GM19043 (cell line): ENCODE results near the gene YPEL5.
"Not testable (repeated sequence)": the region's sequence is repeated elsewhere in the genome, so short reads cannot be mapped to it uniquely, and the experiment has no call there.

Source experiments
- ATAC-seq: cut with Tn5 transposase; IDR thresholded peaks from one replicate; pipeline ENCODE4 v1.9.1; 2021; ENCODE audit warnings: low read depth; ENCODE audit not compliant: unreplicated experiment

YPEL5 gene

GRCh38 chr2:30135541-30135940 lies 11.3 kb upstream of the YPEL5 start:
- ATAC-seq, result no peak

- no peak for ATAC-seq
Observed at GRCh38 chr2:30136764-30137444, 9.9 kb upstream of the YPEL5 start.

GRCh38 chr2:30139131-30139870 lies 7.5 kb upstream of the YPEL5 start:
- ATAC-seq, result peak; percentile 76

GRCh38 chr2:30141136-30141535 lies 5.7 kb upstream of the YPEL5 start:
- no peak for ATAC-seq

- no peak for ATAC-seq
Observed at GRCh38 chr2:30144260-30144659, 2.5 kb upstream of the YPEL5 start.

- not testable (repeated sequence) for ATAC-seq
Observed at GRCh38 chr2:30144951-30145350, 1.9 kb upstream of the YPEL5 start.

GRCh38 chr2:30145826-30146336 lies 926 bp upstream of the YPEL5 start:
- ATAC-seq, result no peak

GRCh38 chr2:30147196-30147714 lies 448 bp downstream of the YPEL5 start:
- ATAC-seq, result no peak

- ATAC-seq, result no peak
Observed at GRCh38 chr2:30147715-30148610, 1.2 kb downstream of the YPEL5 start.

GRCh38 chr2:30148850-30149249 lies 2.0 kb downstream of the YPEL5 start:
- no peak for ATAC-seq

GRCh38 chr2:30149513-30149912 lies 2.7 kb downstream of the YPEL5 start:
- no peak for ATAC-seq

- ATAC-seq, result no peak
Observed at GRCh38 chr2:30149976-30150375, 3.2 kb downstream of the YPEL5 start.

GRCh38 chr2:30150786-30151185 lies 4.0 kb downstream of the YPEL5 start:
- no peak for ATAC-seq

- no peak for ATAC-seq
Observed at GRCh38 chr2:30152385-30152784, 5.6 kb downstream of the YPEL5 start.

GRCh38 chr2:30155202-30155601 lies 8.4 kb downstream of the YPEL5 start:
- no peak for ATAC-seq

GRCh38 chr2:30155889-30156658 lies 9.3 kb downstream of the YPEL5 start:
- no peak for ATAC-seq

- no peak for ATAC-seq
Observed at GRCh38 chr2:30157616-30158015, 10.8 kb downstream of the YPEL5 start.

- ATAC-seq, result no peak
Observed at GRCh38 chr2:30159766-30160165, 13.0 kb downstream of the YPEL5 start.

- no peak for ATAC-seq
Observed at GRCh38 chr2:30161929-30162706, 15.3 kb downstream of the YPEL5 start.
